ENCODE data around the gene HCK. TPM values are rescaled to one million over a fixed set of nuclear protein-coding genes. Genes with fewer than 3 reads are reported as not detected.
A peak's percentile ranks its signal among the peaks of the same experiment; 100 is the strongest.

HCK gene
- polyA plus RNA-seq, 6 donors from 2014 or later = 26.7 to 71.4 (median 56.5) TPM

DNA sequence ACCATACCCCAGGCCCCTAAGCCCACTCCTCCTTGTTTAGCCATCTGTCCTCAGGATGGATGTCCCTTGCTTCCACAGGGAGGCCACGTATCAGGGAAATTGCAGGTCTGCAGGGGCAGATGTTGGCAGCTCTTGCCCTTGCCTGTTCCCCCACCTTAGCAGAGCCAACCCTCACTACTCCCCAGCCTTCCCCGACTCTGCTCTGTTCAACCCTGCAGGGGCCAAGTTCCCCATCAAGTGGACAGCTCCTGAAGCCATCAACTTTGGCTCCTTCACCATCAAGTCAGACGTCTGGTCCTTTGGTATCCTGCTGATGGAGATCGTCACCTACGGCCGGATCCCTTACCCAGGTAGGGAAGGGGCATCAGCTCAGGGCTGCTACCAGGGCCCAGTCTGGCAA is 46.7 kb downstream of the HCK start:
- H3K27me3 Mint-ChIP-seq = no peaks in the 10 kb centered on the region

DNA sequence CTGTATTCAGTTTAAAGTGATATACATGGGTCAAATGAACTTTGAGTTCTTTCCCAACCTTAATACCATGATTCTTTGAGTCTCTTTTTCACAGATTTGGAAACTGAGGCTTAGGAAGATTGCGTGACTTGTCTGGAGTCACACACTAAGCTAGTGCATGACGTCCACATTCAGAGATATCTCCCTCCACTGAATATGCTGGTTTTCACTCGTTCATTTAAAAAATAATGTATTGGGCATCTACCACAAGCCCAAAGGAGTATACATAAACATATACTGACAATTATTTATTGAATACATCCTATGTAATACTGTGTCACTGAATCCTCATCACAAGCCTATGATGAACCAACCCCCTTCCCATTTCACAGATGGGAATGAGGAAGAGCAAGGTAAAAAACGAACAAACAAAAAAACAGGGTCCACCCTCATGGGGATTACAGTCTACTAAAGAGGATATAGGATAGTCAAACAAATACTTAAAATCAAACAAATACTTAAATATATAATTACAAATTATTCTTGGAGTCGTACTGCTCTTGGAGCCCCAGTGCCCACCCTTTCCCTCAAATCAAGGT is 56.9 kb downstream of the HCK start:
- Mint-ChIP-seq H3K27me3 (no peaks in the 10 kb centered on the region), H3K4me1 (peaks cover 24 to 30% (median 29%) of the 10 kb centered on the region in 3 donors)

More for the DNA sequence above, 46.7 kb downstream of the HCK start:
- H3K4me3 Mint-ChIP-seq = no peak overlapping the region
- H3K36me3 Mint-ChIP-seq = peaks cover 11 to 17% of the 10 kb centered on the region in 2 donors
- DNase-seq (no peak), ATAC-seq (ENCODE audit: low read depth in 2 of 2) (no peak)
- no peaks in the 10 kb centered on the region for H3K9me3 Mint-ChIP-seq
- no peaks in the 10 kb centered on the region for H3K4me1 Mint-ChIP-seq
- H3K27ac Mint-ChIP-seq = peak overlapping the region in 1 of 6 donors; percentile 34

DNA sequence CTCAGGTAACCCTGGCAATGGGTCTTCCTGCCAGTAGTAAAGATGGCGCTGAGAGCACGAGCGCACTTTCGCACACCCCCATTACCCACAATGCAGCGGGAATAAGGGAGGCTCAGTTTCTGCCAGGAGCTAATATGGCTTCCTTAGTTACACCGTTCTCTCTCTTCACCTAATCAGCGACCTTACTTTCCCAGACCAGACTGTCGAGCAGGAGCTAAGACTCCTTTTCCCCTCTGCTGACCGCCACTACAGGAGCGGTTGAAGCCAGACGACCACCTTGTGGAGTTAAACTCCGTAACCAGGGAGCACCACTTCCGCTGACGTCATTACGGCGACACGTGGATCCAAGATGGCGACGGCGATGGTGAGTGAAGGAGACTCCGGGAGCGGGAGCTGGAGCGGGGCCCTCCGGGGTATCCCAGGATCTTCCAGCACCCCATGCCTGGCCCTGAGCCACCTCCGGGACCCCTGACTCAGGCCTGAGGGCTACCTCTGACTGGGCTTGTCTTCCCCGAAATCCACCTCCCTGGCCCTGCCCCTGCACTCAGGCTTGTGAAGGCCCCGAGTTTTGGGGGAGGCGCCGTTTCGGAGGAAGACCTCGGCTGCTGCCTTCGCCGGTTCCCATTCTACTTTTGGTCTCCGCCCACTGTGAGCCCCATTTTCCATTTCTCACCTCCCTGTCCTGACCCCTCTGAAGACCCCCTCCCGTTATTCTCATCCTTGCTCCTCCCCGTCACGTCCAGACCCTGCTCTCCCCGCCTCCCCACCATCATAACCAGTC is 57.5 kb downstream of the HCK start, which contains the start of gene TM9SF4:
Gene TM9SF4 (plus strand): TSS at position 323 of the 781 bp plus-strand sequence. CDS start 27 bp downstream, at position 350.
- ATAC-seq (ENCODE audit: low read depth in 2 of 2) (peak; percentile 86), DNase-seq (peak; percentile 92)
- H3K9me3 Mint-ChIP-seq = peaks cover 0 to 1% (median 0%) of the 10 kb centered on the region in 7 donors
- H3K36me3 Mint-ChIP-seq = no peaks in the 10 kb centered on the region
- peak within 1 kb of the TSS; percentile 77 to 100 (median 97) for H3K4me3 Mint-ChIP-seq
- H3K4me1 Mint-ChIP-seq = peaks cover 30 to 34% (median 32%) of the 10 kb centered on the region in 3 donors
- H3K27ac Mint-ChIP-seq = peak within 1 kb of the TSS; percentile 97 to 100 (median 100)
- no peaks in the 10 kb centered on the region for H3K27me3 Mint-ChIP-seq

More for the DNA sequence above, 56.9 kb downstream of the HCK start:
- Mint-ChIP-seq H3K36me3 (no peaks in the 10 kb centered on the region), H3K27ac (peak overlapping the region in 5 of 6 donors; percentile 97 to 100 (median 100)), H3K9me3 (peaks cover 0 to 1% (median 0%) of the 10 kb centered on the region in 7 donors), H3K4me3 (peak overlapping the region in 7 of 8 donors; percentile 77 to 100 (median 98))
- DNase-seq (no peak), ATAC-seq (ENCODE audit: low read depth in 2 of 2) (no peak)

DNA sequence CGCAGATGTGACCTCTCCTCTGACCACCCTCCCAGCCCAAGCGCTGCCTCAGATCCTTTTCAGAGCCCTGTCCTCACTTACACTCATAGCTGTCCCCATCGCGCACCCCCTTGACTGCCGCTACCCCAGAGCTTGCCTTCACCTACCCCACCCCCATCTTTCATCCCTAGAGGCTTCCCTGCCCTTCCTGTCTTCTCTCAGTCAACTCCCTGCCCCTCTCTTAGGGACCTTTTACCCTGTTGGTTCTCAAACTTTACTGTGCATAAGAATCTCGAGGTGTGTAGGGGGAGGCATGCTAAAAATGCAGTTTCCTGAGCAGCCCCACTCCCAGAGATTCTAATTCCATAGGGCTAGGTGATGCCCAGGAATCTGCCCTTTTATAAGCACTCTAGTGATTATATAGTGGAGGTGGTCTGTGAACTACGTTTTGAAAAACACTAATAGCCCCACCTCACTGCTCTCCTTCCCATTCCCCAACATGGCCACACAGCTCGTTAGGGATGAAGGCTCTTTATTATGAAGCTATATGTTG is 58.2 kb downstream of the HCK start:
- Mint-ChIP-seq H3K36me3 (no peaks in the 10 kb centered on the region), H3K27ac (peak overlapping the region; percentile 97 to 100 (median 100)), H3K9me3 (peaks cover 0 to 1% (median 0%) of the 10 kb centered on the region in 7 donors), H3K4me3 (peak overlapping the region; percentile 77 to 100 (median 97)), H3K27me3 (no peaks in the 10 kb centered on the region), H3K4me1 (peaks cover 36 to 38% (median 37%) of the 10 kb centered on the region in 3 donors)
- ATAC-seq (ENCODE audit: low read depth in 2 of 2) = no peak
- DNase-seq = peak; percentile 1

DNA sequence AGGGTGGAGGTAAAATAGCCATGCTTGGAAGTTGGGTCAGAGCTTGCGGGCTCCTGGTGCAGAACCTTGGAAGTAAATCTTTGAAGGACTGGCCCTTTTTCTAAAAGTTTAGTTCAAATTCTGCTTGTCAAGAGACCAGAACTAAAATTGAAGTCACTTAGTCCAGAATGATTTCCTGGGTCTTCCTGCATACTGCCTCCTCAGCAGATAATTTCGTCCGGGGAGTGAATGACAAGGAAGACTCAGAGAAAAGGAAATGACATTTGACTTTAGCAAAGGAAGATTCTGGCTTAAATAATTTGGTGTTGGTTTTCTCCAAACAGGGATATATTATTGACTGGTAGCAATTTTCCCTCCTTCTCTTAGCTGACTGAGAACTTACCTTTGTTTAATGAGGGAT is 58.7 kb downstream of the HCK start:
- Mint-ChIP-seq H3K4me3 (peak overlapping the region; percentile 77 to 100 (median 97)), H3K9me3 (peaks cover 0 to 1% (median 0%) of the 10 kb centered on the region in 7 donors), H3K36me3 (no peaks in the 10 kb centered on the region), H3K4me1 (peaks cover 40 to 42% (median 41%) of the 10 kb centered on the region in 3 donors), H3K27ac (peak overlapping the region in 5 of 6 donors; percentile 39 to 100 (median 100)), H3K27me3 (no peaks in the 10 kb centered on the region)
- no peak for DNase-seq
- ATAC-seq (ENCODE audit: low read depth in 2 of 2) = no peak

DNA sequence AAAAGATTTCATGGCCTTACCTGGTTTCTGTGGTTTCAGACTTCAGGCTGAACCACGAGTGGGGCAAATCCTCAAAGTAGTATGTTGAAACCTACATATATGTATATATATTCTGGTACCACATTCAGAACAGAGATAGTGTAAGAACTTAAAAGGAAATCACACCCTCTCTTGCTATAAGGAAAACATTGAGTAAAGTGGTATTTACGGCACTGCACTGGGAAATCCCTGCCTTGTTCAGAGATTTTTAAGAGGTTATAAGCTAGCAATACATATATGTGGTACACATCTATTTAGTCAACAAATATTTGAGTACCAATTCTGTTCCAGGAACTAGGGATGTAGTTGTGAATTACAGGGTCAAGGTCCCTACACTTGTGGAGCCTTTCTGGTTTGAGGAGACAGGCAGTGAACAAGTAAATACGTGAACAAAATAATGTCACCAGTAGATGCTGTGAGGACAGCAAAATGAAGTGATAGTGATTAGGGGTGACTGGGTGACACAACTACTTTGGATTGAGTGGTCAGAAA is 59.2 kb downstream of the HCK start:
- Mint-ChIP-seq H3K4me1 (peaks cover 41 to 43% (median 42%) of the 10 kb centered on the region in 3 donors), H3K36me3 (no peaks in the 10 kb centered on the region), H3K27ac (peak overlapping the region in 4 of 6 donors; percentile 15 to 100 (median 66)), H3K4me3 (peak overlapping the region in 7 of 8 donors; percentile 1 to 100 (median 96)), H3K27me3 (no peaks in the 10 kb centered on the region), H3K9me3 (peaks cover 0 to 1% (median 0%) of the 10 kb centered on the region in 7 donors)
- ATAC-seq (ENCODE audit: low read depth in 2 of 2) = no peak
- no peak for DNase-seq

DNA sequence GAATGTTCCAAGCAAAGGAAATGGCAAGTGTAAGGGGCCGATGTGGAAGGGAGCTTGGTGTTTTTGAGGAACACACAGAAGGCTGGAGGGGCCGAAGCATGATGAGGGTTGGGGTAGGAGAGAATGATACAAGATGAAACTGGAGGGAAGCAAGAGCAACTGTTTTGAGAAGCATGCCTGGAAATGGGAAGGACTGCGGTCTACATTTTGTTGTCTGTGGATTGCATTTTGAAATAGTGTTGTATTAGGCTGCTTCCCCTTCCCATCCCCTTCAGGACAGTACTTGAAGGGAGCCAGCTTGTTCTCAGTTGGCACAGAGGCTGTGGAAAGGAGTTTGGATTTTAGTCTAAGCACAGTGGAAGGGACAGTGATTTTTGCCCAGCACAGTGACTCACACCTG is 59.7 kb downstream of the HCK start:
- H3K27me3 Mint-ChIP-seq = no peaks in the 10 kb centered on the region
- H3K9me3 Mint-ChIP-seq = peaks cover 0 to 1% (median 0%) of the 10 kb centered on the region in 7 donors
- DNase-seq (no peak), ATAC-seq (ENCODE audit: low read depth in 2 of 2) (no peak)
- H3K4me1 Mint-ChIP-seq = peaks cover 46 to 48% (median 46%) of the 10 kb centered on the region in 3 donors
- no peaks in the 10 kb centered on the region for H3K36me3 Mint-ChIP-seq
- H3K4me3 Mint-ChIP-seq = peak overlapping the region in 4 of 8 donors; percentile 12 to 96 (median 72)
- H3K27ac Mint-ChIP-seq = peak overlapping the region in 3 of 6 donors; percentile 0 to 88 (median 57)

DNA sequence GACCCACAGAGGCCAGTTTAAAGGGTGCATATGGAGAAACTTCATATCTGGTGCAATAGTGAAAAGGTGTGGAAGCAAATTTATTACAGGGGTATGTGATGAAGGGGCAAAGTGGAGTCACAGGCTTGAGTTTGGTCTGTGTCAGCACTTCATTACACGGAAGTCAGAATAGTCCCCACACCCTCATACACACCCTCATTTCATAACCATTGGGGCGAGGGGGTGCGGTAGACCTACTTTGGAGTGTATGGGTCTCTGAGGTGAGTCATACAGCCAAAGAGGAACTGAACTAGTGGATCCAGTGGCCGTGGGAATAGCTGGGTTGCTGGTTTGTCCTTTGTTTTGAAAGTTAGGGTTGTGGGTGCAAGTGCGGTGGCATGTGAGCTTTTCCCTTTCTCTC is 60.8 kb downstream of the HCK start:
- Mint-ChIP-seq H3K4me1 (peaks cover 49 to 54% (median 52%) of the 10 kb centered on the region in 3 donors), H3K4me3 (peak overlapping the region in 1 of 8 donors; percentile 58)

DNA sequence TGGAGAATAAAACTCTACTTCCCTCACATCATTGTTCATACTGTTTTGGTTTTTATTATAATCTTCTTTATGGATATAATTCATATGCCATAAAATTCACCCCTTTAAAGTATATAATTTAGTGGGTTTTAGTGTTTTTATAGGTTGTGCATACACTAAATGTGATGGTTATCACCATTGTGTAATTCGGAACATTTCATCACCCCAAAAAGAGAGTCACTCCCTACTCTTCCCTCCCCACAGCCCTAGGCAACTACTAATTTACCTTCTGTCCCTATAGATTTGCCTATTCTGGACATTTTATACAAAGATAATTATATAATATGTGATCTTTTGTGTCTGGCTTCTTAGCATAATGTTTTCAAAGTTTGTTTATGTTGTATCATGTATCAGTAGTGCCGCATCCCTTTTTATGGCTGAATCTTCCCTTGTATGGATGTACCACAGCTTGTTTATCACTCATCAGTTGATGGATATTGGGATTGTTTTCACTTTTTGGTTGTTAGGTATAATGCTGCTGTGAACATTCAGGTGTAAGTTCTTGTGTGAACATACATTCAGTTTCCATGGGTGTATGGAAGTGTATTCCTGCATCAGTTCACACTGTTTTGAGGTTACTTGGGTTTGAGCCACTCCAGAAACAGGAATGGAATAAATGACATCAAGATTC is 61.7 kb downstream of the HCK start:
- no peaks in the 10 kb centered on the region for H3K27me3 Mint-ChIP-seq
- H3K4me3 Mint-ChIP-seq = peak overlapping the region in 1 of 8 donors; percentile 58
- H3K36me3 Mint-ChIP-seq = no peaks in the 10 kb centered on the region
- H3K9me3 Mint-ChIP-seq = peaks cover 0 to 1% (median 0%) of the 10 kb centered on the region in 7 donors
- peaks cover 49 to 54% (median 52%) of the 10 kb centered on the region in 3 donors for H3K4me1 Mint-ChIP-seq
- DNase-seq = no peak
- ATAC-seq (ENCODE audit: low read depth in 2 of 2) = no peak
- H3K27ac Mint-ChIP-seq = no peak overlapping the region

More for the DNA sequence above, 60.8 kb downstream of the HCK start:
- H3K9me3 Mint-ChIP-seq = peaks cover 0 to 1% (median 0%) of the 10 kb centered on the region in 7 donors
- ATAC-seq (ENCODE audit: low read depth in 2 of 2) = no peak
- no peaks in the 10 kb centered on the region for H3K36me3 Mint-ChIP-seq
- no peaks in the 10 kb centered on the region for H3K27me3 Mint-ChIP-seq
- no peak for DNase-seq
- no peak overlapping the region for H3K27ac Mint-ChIP-seq

DNA sequence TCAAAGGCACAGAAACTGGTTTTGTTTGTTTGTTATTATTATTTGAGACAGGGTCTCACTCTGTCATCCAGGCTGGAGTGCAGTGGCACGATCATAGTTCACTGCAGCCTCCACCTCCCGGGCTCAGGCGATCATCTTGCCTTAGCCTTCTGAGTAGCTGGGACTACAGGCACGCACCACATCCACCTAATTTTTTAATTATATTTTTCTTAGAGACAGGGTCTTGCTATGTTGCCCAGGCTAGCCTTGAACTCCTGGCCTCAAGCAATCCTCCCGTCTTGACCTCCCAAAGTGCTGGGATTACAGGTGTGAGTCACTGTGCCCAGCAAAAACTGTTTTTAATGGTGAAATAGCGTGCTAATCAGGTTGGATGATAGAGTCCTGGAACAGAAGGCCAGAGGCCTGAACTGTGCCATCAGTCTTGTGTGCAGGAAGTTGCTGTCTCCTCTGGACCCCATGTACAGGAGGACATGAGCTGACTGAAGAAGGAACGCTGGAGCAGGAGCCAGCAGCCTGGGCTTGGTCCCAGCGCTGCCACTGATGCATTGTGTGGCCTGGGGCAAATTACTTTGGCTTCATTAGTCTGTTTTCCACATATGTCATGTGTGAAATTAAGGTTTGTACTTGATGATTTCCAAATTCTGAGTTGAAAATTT is 62.4 kb downstream of the HCK start:
- H3K27ac Mint-ChIP-seq = peak overlapping the region in 2 of 6 donors; percentile 38 to 79
- H3K36me3 Mint-ChIP-seq = no peaks in the 10 kb centered on the region
- H3K27me3 Mint-ChIP-seq = no peaks in the 10 kb centered on the region
- peaks cover 0 to 1% (median 0%) of the 10 kb centered on the region in 7 donors for H3K9me3 Mint-ChIP-seq
- ATAC-seq (ENCODE audit: low read depth in 2 of 2) = no peak
- peaks cover 49 to 54% (median 52%) of the 10 kb centered on the region in 3 donors for H3K4me1 Mint-ChIP-seq
- H3K4me3 Mint-ChIP-seq = peak overlapping the region in 1 of 8 donors; percentile 61
- no peak for DNase-seq

DNA sequence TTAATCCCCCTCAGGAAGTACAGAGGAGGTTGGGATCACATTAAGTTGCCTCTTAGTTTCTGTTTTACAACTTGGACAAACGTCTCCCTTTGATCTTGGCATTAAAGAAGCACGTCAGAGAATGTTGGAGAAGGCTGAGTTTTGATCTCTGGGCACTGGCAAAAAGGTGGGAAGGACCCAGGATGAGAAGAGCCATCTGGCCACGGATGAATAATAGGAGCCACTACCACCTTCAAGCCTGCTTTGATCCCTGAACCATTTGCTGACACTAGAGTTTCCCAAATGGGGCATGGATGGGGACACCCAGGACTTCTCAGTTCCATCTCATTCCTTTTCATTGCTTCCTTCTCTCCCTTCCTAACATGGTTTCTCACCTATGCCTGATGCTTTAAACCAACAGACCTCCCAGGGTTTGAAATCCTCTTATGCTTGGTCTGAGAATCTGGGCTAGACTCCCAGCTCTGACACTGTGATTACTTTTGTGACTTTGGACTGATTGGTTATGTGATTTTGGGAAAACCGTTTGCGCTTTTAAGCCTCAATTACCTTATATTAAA is 63.2 kb downstream of the HCK start:
- peak overlapping the region in 1 of 8 donors; percentile 20 for H3K4me3 Mint-ChIP-seq
- ATAC-seq (ENCODE audit: low read depth in 2 of 2) = no peak
- H3K4me1 Mint-ChIP-seq = peaks cover 45 to 49% (median 47%) of the 10 kb centered on the region in 3 donors
- no peaks in the 10 kb centered on the region for H3K36me3 Mint-ChIP-seq
- peak overlapping the region in 1 of 6 donors; percentile 14 for H3K27ac Mint-ChIP-seq
- no peaks in the 10 kb centered on the region for H3K27me3 Mint-ChIP-seq
- H3K9me3 Mint-ChIP-seq = no peaks in the 10 kb centered on the region
- DNase-seq = no peak

DNA sequence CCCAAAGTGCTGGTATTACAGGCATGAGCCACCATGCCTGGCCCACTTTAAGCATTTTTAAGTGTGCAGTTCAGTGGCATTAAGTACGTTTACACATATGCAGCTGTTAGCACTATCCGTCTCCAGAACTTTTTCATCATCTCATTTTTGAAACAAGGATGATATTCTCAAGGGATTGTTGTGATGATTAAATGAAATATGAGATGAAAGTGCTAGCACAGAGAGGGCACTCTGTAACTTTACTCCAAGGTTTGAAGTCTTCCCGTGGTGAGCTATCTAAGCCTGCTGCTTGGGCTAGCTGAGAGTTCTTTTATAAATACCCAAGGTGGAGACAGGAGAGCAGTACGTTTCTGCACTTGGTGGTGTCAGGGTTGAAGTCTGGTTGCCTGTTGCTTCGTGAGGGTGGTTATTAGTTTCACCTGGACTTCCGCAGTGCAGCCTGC is 64.1 kb downstream of the HCK start:
- H3K9me3 Mint-ChIP-seq = no peaks in the 10 kb centered on the region
- DNase-seq (no peak), ATAC-seq (ENCODE audit: low read depth in 2 of 2) (no peak)
- no peak overlapping the region for H3K27ac Mint-ChIP-seq
- H3K4me3 Mint-ChIP-seq = peak overlapping the region in 1 of 8 donors; percentile 16
- no peaks in the 10 kb centered on the region for H3K36me3 Mint-ChIP-seq
- H3K27me3 Mint-ChIP-seq = no peaks in the 10 kb centered on the region
- H3K4me1 Mint-ChIP-seq = peaks cover 41 to 49% (median 42%) of the 10 kb centered on the region in 3 donors
